Measurements from ENCODE around the gene SLC38A2. TPM values are rescaled to one million over a fixed set of nuclear protein-coding genes. Genes with fewer than 3 reads are reported as not detected.

Gene SLC38A2
- total and polyA plus RNA-seq, 2 of the 4 experiments (the other 2 are of a cell fraction) = 313 to 881 TPM

- peak overlapping the region; percentile 38 for H3K4me3 ChIP-seq (ENCODE audit: insufficient read depth, low read depth, low read length)
- peaks cover 0 to 29% of the 10 kb centered on the region in 2 experiments; a peak in 2 of 4 replicates for H3K79me1 ChIP-seq (ENCODE audit: low read depth in 1 of 2, low read length in 2 of 2)
- H2BK120ac ChIP-seq (ENCODE audit: low read depth, low read length) = no peak overlapping the region
- peaks cover 2% of the 10 kb centered on the region; the same call in 1 of the 2 replicates for H3K4me1 ChIP-seq (ENCODE audit: control insufficient read depth, insufficient read depth, low read length)
- H4K8ac ChIP-seq (ENCODE audit: low read depth in 2 of 2, low read length in 2 of 2) = peak overlapping the region in 1 of 2 experiments; percentile 14; a peak in 2 of 4 replicates
- H2AK9ac ChIP-seq (replicated peaks; ENCODE audit: low read depth, low read length, poor library complexity) = no peak overlapping the region
- H3K9me1 ChIP-seq (ENCODE audit: insufficient read depth, low read length) = no peaks in the 10 kb centered on the region
- dilution Hi-C loops (cut with HindIII; ENCODE audit: low sequenced_read_pairs, unreplicated experiment) (no loop called here), intact Hi-C loops (cut with micrococcal nuclease) (no loop called here), in situ Hi-C loops (cut with MboI; ENCODE audit: low sequenced_read_pairs) (no loop called here)
- peak overlapping the region; percentile 42; the same call in 1 of the 2 replicates for H3K18ac ChIP-seq (ENCODE audit: low read depth, low read length)
- no peak overlapping the region for H3K4ac ChIP-seq (ENCODE audit: low read depth, low read length)
- CTCF ChIA-PET = no interaction called here
- no peak overlapping the region for H4K5ac ChIP-seq (ENCODE audit: low read depth, low read length)
- peak overlapping the region; percentile 89 for H3K4me2 ChIP-seq (ENCODE audit: low read depth, low read length)
- peak overlapping the region; percentile 97 for H3K9ac ChIP-seq (ENCODE audit: low read depth, low read length)
- peak overlapping the region; percentile 36; the same call in 1 of the 2 replicates for H3K56ac ChIP-seq (ENCODE audit: extremely low read depth, insufficient read depth, low read length)
- H3K36me3 ChIP-seq (ENCODE audit: control insufficient read depth, insufficient read depth, low read length) = peaks cover 68% of the 10 kb centered on the region
- no peak overlapping the region for H4K91ac ChIP-seq (ENCODE audit: insufficient read depth, low read depth, low read length)
- H2BK20ac ChIP-seq (ENCODE audit: low read depth, low read length) = no peak overlapping the region
- H3K14ac ChIP-seq (replicated peaks; ENCODE audit: low read depth, low read length) = peak overlapping the region; percentile 56
- H3K27me3 ChIP-seq (ENCODE audit: control insufficient read depth, insufficient read depth, low read length) = no peaks in the 10 kb centered on the region
- peaks cover 100% of the 10 kb centered on the region for H4K20me1 ChIP-seq (ENCODE audit: insufficient read depth, low read length)
- no peak overlapping the region for H2AFZ ChIP-seq (replicated peaks; ENCODE audit: low read length, poor library complexity)
- H2BK5ac ChIP-seq (ENCODE audit: low read depth, low read length, poor library complexity, severe bottlenecking) = peak overlapping the region; percentile 84
- peak overlapping the region; percentile 46 for H3K27ac ChIP-seq (ENCODE audit: insufficient read depth, low read length)
- H2BK15ac ChIP-seq (ENCODE audit: low read depth, low read length) = no peak overlapping the region
- POLR2A ChIA-PET (ENCODE audit: unreplicated experiment) = interaction anchor here (0.5 to 3.0 kb wide), 8 partner anchors 106 to 647 kb away, joined by 3 to 15 read pairs (median 3); no protein-coding TSS in a partner anchor
- no CpG with 5 or more reads among the region's 5 CpGs for WGBS, 2 experiments (ENCODE audit: extremely low coverage in 2 of 2, insufficient read length in 1 of 2)
- H3K9me3 ChIP-seq (ENCODE audit: control insufficient read depth, insufficient read depth, low read length) = no peaks in the 10 kb centered on the region
- no peak for TF ChIP-seq USF2 (IDR thresholded peaks at IDR 0.05; ENCODE audit: low read depth, low read length)
- no peak for TF ChIP-seq BHLHE40 (IDR thresholded peaks at IDR 0.05; ENCODE audit: low read depth, low read length)
- TF ChIP-seq CHD1 (IDR thresholded peaks at IDR 0.05; ENCODE audit: low read depth, low read length) = no peak
- no peak; the same call in 1 of the 2 replicates for TF ChIP-seq POLR2A (IDR thresholded peaks at IDR 0.05; ENCODE audit: low read depth, low read length)
- no peak for TF ChIP-seq SMC3 (IDR thresholded peaks at IDR 0.05; ENCODE audit: low read depth, low read length)
- TF ChIP-seq ELK1 (IDR thresholded peaks at IDR 0.05; ENCODE audit: borderline replicate concordance, low read depth, low read length) = no peak
- TF ChIP-seq CTCF (conservative IDR thresholded peaks at IDR 0.05; ENCODE audit: low read depth, low read length) = no peak
- TF ChIP-seq RCOR1 (IDR thresholded peaks at IDR 0.05; ENCODE audit: insufficient replicate concordance, low read length) = no peak
- no TSS peak for BruUV-seq (replicated peaks)
- ATAC-seq (ENCODE audit: low read depth) (no peak), DNase-seq (no peak)
- H3K23ac ChIP-seq (ENCODE audit: low read depth, low read length) = peak overlapping the region; percentile 50; the same call in 1 of the 2 replicates
- H2AK5ac ChIP-seq (ENCODE audit: low read depth, low read length) = no peak overlapping the region
Measured at GRCh38 chr12:46367351-46368029, 5.1 kb downstream of the SLC38A2 start.

Data from IMR-90 (cell line).